Measurements from ENCODE around the gene OXCT2.
A peak's percentile ranks its signal among the peaks of the same experiment; 100 is the strongest.

OXCT2 gene

GRCh38 chr1:39761557-39762260, 9.4 kb downstream of the OXCT2 start:
- DNase-seq = no peak

- no peak for DNase-seq
These were observed 10.1 kb downstream of the OXCT2 start for GRCh38 chr1:39761016-39761415.

DNA sequence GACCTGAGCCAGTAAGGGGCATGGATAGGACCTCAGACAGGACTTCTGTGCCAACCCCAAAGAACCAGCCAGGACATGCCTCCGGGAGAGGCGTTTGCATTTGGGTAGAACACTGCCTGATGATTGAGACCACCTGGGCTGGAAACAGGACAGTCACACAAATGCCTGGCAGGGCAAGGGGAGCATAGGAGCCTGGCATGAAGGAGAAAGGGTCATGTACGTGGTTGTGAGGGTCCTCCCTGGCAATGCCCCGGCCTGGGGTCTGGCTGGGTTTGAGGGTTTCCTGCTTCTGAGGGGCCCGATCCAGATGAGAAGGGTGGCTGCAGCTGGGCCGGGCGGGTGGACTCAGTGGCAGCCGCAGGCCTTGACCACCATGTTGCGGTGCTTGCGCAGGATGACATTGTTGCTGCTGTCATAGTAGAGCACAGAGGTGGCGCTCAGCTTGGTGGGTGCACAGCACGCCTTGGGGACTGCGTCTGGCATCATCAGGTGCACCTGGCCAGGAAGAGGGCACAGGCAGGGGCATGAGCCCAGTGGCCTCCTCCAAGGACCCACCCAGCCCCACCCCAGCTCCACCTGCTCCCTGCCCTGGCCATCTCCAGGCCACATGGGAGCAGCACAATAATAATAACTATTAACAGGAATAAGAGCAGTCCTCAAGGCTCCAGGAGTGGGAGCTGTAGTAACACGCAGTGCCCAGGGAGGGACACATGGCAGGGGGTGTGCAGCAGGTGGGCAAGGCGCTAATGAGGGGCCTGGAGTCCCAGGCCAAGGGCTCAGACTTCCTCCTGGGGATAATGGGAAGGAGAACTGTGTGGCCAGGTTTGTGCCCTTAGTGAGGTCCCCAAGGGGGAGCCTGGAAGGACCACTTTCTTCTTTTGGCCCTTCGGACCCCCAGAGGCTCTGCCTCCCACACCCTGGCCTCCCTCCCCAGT, 10.8 kb downstream of the OXCT2 start:
- DNase-seq = no peak

DNA sequence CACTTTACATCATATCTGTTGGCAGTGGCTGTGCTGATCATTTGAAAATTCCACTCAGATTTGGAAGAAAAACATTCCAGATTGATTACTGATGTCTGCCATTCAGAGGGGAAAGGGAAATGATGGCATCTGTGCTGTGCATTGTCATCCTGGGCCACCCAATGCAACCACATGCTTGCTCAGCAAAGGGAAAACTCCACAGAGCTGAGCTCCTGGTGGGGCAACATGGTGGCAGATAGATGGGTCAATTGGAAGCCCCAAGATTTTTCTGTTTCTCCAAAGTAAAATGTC, 11.8 kb downstream of the OXCT2 start:
- DNase-seq = no peak

DNA sequence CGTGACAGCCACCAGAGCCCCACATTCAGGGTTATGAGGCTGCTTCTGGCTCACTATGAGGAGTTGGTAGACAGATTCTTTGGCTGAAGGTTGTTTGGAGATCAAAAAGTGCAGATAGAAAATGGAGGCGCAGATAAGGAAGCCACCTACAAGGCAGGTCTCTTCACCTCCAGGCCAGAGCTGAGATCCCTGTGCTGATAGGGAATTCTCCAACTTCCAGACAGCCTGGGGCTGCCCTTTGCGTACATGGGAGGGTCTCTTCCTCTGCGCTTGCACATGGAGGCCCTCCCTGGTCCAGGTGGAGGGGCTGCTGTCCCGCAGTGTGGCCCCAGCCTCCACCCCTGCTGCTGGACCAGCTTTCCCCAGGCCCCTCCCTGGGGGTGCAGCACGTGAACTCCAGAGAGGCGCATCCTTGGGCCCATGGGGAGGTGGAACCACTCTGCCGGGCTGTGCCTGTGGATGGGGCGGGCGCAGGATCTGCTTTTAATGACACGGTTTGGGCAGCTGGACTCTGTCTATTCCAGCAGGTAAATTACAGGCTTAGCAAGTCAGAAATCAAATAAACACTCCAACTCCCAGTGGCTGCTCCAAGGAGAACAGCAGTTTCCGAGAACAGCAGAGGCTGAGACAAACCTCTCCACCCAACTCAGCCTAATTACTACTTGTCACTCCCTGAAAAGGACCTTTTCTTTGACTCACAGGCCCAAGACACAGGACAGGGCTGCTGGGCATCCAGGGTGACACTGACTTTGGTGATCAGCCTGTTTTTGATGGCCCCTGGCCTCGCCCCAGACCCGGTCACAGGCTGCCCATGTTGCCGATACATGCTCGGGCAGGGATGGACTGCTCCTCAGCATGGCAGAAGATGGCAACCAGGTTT, 12.4 kb downstream of the OXCT2 start:
- no peak for DNase-seq

DNA sequence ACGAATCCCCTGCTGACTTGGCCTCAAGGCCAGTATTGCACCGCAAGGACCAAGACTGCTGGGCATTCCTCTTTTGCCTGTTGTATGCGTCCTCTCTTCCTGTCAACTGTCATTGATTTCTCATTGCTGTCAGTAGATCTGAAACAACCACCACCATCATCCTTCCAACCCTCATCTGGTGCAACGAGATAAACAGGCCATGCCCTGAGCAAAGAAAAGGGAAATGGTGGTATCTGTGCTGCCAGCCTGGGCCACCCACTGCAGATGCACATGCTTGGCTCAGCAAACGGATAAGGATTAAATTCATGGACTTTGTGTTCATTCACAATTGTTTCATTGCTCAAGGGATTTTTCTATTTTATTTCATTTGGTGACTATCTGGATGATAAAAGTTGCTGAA, 13.6 kb downstream of the OXCT2 start:
- DNase-seq = no peak

- peak in 1 of 2 experiments; percentile 77 for DNase-seq
These were observed 15.0 kb downstream of the OXCT2 start for GRCh38 chr1:39755965-39756659.

DNA sequence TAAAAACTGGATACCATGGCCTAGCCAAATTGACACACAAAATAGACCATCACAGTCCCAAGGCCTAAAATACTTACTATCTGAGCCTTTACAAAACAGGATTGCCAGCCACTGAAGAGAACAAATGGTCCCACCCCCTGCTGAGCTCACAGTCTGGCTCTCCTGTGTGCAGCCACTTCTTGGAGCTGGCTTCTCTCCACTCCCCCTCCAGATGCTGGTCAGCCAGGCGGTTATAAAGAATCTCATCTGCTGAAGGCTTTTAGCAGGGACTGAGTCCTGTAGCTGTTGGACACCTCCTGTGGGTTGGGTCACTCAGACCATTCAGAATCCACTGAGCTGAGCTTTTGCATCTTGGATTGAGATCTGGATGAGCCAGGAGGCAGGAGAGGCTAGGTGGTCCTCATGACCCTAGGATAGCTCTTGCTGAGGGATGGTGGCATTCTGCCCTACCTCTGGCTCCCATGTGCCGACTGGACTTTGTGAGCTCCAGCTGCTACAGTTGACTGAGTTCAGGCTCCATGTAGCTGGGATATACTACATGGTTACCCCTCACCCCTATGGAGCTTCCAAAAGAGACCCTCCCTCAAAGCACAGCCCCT, 16.1 kb downstream of the OXCT2 start:
- peak; percentile 45 to 83 for DNase-seq

DNA sequence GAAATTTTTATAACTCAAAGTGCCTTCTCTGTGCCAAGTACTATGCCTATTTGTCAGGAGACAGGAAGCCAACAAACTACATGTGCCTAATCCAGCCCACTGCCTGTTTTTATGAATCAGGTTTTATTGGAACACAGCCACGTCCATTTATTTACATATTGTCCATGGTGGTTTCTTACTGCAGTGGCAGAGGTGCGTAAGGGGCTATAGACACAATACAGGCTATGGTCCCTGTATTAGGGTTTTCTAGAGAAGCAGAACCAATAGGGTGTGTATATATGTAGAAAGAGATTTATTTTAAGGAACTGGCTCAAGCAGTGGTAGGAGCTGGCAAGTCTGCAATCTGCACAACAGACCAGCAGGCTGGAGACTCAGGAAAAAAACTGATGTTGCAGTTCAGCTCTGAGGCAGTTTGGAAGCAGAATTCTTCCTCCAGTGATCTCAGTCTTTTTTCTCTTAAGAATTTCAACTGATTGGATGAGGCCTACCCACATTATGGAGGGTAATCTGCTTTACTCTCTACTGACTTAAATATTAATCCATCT, 17.1 kb downstream of the OXCT2 start:
- no peak for DNase-seq

DNA sequence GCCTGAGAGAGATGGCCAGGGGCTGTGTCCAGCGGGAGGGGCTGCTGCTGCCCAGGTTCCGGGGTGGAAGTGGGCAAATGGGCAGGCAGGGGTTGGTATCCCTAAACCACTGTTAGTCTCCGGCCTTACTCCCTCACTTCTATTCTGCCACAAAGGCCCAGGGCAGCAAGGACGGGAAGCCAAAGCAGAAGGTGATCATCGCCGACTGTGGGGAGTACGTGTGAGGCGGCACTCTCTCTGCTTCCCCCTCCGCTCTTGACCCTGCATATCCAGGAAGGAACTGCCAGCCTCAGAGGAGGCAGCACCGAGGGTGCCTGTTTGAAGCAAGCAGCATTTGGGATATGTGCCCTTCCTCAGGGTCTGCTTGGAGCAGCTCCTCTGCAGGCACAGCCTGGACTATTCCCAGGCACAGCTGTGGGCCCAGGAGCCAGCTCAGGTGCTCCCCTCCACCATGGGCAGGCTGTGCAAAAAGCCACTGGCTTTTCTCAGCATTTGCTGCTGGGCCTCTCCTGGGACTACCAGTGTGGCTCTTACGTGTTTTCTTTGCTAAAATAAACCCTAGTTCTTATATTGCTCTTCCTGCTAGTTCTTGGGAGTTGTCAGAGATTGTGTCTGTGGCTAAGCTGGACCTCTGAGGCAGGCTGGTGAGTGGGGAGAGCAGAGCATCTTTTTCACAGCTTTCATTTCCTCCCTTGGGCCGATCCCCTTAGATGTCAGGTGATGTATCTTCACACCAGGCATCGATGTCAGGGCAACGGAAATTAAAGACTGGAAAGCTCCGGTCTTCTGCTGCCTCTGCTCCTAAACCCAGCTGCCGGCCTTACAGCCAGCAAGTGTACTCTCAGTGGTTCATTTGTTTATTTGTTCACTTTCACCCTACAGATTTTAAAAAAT, 17.8 kb downstream of the OXCT2 start:
- DNase-seq = no peak

GRCh38 chr1:39752703-39753102, 18.4 kb downstream of the OXCT2 start:
- no peak for DNase-seq

DNA sequence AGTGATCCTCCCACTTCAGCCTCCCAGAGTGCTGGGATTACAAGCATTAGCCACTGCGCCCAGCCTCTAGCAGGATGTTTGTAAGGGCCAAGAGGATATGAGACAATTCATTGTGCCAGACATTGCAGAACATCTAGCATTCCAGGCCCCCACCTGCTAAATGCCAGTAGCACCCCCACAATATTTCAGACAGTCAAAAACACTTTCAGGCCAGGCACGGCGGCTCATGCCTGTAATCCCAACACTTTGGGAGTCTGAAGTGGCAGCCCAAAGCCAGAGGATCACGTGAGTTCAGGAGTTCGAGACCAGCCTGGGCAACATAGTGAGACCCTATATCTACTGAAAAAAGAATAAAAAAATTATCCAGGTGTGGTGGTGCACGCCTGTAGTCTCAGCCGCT, 19.6 kb downstream of the OXCT2 start:
- DNase-seq = no peak

- DNase-seq = no peak
These were observed 26.0 kb downstream of the OXCT2 start for GRCh38 chr1:39745016-39745670.

- DNase-seq = peak; percentile 74 to 89
These were observed 32.4 kb downstream of the OXCT2 start, which contains the start of gene PPIE for GRCh38 chr1:39738622-39739366. Gene PPIE (plus strand): TSS chr1:39738882. CDS start chr1:39738901, 19 bp downstream.

- no peak for DNase-seq
These were observed 33.5 kb downstream of the OXCT2 start for GRCh38 chr1:39737546-39738169.

- DNase-seq = no peak
These were observed 35.4 kb downstream of the OXCT2 start for GRCh38 chr1:39735731-39736130.

- peak in 1 of 2 experiments; percentile 17 for DNase-seq
These were observed 38.0 kb downstream of the OXCT2 start for GRCh38 chr1:39733161-39733560.

GRCh38 chr1:39732730-39733129, 38.4 kb downstream of the OXCT2 start:
- DNase-seq = no peak

- DNase-seq = no peak
These were observed 41.3 kb downstream of the OXCT2 start for GRCh38 chr1:39729842-39730241.
